Dedifferentiated amniotic fluid mesenchymal stem cell (primary cell): ENCODE data around the gene NPPC.
"Not testable (repeated sequence)": the region's sequence is repeated elsewhere in the genome, so short reads cannot be mapped to it uniquely, and the experiment has no call there.

Experiments used
- DNase-seq: peaks from one replicate; pipeline ENCODE4 v3.0.0-alpha.2; 2016; ENCODE audit errors: extremely low spot score

Gene NPPC

GRCh38 chr2:231920366-231920765, 5.8 kb downstream of the NPPC start:
- no peak for DNase-seq

GRCh38 chr2:231919341-231920035, 6.7 kb downstream of the NPPC start:
- no peak for DNase-seq

DNA sequence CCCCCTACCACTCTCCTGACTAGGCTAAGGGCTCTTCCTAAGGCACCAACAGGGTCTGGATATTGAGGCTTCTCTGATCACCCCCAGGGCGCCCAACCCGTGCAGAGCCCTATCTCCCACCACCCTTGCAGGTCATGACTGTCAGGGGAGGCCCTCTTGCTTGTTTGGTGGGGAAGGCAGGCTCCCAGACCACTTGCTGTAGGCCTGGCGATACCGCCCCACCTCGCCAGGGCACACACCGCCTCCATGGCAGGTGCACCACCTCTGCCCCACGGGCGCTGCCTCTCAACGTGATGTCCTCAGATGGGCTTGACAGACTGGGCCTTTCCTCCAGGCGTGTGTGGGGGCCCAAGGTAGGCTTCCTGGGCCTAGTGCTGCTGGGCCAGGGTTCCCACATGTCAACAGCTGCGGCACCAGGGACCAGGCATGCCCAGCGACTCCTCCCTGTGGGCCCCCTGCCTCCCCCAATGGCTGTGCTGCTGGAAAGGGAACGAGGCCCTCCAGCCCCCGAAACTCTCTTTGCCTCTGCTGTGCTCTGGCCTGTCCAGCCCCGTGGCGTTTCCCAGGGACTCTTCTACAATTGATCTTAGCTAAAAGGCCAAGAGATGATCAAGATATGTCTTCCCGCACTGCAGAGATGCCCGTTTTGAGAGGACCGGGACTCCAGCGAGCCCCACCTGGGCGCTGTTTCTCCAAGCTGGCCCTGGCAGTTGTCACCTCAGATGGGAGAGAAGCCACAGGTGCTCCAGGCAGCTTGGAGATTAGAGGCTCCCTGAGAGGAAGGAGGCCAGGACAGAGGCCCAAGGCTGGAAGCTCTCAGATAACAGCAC, 7.5 kb downstream of the NPPC start:
- DNase-seq: no peak

DNA sequence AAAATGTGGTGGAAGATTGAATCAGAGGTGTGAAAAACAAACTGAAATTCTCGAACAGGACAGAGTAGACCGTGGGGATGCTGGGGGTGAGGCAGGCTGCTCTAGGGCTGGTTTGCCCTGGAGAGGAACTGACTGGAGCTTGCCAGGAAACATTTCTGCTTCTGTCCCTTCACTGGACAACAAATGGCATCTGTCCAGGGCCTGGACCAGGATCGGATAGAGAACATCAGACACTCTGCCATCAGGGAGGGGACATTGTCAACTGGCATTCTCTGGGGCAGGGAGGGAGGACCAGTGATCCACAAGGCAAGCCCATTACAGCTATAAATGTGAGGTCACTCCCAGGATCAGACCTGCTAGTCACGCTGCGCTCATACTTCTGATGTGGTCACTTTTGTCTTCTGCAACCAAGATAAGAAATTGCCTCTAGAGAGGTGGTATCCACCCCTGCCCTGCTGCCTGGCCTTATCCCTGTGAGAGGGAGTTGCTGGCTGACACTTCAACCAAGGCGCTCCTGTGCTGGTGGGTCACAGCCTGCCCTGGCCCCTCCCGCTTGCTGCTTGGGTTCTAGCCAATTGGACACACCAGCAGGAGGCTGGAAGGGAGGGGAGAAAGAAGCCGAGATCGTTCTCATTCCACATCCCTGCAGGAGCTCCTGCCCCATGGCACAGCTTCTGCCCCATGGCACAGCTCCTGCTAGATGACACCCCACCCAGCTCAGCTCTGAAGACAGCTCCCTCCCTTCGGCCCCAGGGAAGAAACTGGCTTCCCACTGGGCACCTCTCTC, 8.7 kb downstream of the NPPC start:
- DNase-seq: no peak

GRCh38 chr2:231914077-231914690, 12.0 kb downstream of the NPPC start:
- DNase-seq: no peak

DNA sequence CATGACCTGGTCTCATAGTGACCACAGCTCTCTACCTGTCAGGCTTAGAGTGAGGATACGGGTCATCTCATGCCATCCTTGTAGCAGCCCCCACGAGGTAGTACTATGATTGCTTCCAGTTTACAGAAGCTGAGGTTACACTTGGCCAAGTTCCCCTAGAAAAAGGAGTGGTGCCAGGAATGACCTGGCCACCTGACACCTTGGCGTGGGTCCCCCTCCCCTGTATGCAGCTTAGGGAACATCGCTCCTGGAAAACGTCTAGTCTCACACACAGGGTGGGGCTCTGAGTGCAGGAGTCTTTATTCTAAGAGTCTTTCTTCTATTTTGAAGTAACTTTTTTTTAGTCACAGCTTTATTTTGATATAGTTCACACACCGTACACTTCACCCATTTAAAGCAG, 14.8 kb downstream of the NPPC start:
- no peak for DNase-seq

- DNase-seq: no peak
Observed at GRCh38 chr2:231910771-231911170, 15.4 kb downstream of the NPPC start.

DNA sequence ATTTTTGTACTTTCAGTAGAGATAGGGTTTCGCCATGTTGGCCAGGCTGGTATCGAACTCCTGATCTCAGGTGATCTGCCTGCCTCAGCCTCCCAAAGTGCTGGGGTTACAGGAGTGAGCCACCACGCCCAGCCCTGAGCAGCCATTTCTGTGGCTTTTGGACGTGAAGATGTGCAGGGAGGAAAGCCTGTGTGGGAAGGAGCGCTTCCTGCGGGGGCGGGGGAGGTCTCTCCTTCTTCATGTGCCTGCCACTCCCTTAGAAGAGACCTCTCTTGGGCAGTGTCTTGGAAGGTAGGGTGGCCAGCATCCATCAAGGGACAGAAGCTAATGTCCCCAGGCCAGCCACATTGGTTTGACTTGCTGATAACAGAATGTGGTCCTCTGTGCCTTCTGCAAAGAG, 16.0 kb downstream of the NPPC start:
- DNase-seq: not testable (repeated sequence)

DNA sequence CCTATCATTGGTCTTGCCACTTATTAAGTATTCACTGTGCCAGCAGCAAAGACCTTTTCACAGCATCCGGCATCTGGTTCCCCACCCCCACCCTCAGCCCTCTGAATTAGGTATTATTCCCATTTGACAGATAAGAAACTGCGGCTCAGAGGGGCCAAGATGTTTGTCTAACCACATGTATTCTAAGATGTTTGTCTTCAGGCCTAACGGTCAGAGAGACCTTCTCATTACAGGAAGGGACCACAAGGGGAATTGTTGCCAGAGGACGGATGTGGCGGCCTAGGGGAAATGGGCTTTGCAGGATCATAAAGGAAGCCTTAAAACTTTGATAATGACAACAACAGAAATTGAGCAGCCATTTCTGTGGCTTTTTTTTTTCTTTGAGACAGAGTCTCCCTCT, 16.6 kb downstream of the NPPC start:
- DNase-seq: no peak

- no peak for DNase-seq
Observed at GRCh38 chr2:231908584-231908983, 17.6 kb downstream of the NPPC start.

GRCh38 chr2:231907765-231908164, 18.4 kb downstream of the NPPC start:
- no peak for DNase-seq

DNA sequence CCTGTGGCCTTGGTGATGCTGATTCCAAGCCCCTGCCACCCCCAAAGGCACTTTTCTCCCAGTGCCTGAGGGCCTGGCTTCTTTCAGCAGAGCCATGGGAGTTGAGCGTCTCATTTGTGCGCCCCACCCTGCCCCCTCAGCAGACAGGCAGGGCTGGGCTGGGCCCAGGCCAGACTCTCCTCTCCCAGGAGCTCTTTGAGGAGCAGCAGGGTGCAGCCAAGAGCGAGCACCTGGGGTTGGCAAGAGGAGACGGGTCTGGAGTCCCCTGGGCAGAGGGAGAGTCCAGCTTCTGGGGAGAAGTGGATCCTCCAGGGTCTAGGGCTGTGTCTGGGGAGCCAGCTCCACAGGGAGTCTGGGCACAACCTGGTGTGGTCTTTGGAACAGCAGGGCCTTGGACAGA, 21.2 kb downstream of the NPPC start:
- no peak for DNase-seq

DNA sequence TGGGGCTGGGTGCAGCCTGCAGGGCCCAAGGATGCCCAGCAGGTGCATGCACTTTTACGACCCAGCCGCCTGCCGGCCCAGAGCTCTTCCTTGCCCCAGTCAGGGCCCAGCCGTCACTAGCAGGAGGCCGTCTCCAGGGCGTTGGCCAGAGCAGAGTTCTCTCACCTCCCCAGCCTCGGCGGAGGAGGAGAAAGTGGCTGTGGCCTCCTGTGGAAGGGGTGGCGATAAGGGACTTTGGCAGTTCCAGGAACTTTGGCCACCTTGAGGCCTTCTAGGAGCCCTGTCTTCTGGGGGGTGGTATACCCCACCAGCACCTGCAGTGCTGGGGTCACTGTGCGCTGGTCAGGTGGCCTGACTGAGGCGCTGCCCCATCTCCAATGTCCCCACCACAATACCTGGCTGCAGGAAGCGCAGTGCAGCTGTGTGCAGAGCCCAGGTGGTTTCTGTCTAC, 22.0 kb downstream of the NPPC start:
- no peak for DNase-seq

DNA sequence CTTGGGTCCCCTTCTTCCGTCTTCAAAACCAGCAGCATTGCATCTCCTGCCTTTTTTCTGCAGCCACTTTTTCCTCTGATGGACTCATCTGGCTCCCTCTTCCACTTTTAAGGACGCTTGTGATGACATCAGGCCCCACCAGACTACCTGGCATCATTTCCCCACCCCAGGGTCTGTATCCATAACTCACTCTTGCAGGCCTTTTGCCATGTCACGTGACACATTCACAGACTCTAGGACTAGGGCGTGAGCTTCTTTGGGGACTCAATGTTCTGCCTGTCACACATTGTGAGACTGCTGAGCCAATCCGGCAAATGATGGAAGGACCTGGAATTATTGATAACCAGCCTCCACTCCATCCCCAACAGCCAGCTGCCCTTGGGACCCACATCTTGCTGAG, 23.6 kb downstream of the NPPC start:
- no peak for DNase-seq

DNA sequence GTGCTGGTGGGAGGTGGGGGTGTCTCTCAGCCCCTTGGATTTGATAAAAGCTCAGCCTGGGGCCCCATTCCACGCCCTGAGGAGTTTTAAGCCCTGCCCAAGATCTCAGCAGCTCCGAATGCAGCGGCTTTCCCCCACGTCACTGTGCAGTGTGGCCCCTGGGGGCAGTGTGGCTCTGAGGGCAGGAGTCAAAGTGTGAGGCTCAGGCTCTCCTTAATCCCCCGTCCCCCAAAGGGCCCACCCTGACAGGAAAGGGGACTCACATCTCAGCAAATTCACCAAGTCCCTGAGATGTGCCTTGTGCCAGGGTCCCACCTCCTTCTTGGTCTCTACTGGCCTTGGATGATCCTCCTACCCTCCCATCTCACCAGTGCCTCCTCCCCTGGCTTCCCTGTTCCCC, 25.2 kb downstream of the NPPC start:
- DNase-seq: no peak

GRCh38 chr2:231900486-231900942, 25.7 kb downstream of the NPPC start:
- no peak for DNase-seq

- no peak for DNase-seq
Observed at GRCh38 chr2:231894566-231895380, 31.4 kb downstream of the NPPC start.

GRCh38 chr2:231891514-231891905, 34.7 kb downstream of the NPPC start:
- no peak for DNase-seq

- DNase-seq: no peak
Observed at GRCh38 chr2:231890896-231891513, 35.2 kb downstream of the NPPC start.

DNA sequence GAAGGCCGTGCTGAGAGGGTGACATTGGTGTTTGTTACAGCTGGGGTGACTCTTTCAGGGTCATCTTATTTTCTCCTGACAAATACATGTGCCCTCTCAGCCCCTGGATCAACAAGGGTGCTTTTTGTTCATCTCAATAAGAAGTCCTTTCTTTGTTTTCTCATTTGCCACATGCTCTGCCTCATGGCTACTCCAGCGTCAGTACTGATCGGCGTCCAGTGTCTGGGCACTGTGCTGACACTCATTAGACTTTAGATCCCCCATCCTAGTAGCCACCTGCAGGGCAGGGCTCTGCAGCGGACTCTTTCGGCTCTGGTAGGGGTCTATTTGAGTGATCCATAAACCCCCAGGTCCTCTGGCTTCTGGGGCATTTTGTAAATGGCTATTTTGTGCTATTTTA, 38.4 kb downstream of the NPPC start:
- no peak for DNase-seq
